ENCODE measurements around the gene NUF2. TPM values are rescaled to one million over a fixed set of nuclear protein-coding genes. Genes with fewer than 3 reads are reported as not detected.

The NUF2 gene
- total and polyA plus RNA-seq, 2 of the 4 experiments (the other 2 are of a cell fraction), result 13.0 to 18.5 TPM

DNA sequence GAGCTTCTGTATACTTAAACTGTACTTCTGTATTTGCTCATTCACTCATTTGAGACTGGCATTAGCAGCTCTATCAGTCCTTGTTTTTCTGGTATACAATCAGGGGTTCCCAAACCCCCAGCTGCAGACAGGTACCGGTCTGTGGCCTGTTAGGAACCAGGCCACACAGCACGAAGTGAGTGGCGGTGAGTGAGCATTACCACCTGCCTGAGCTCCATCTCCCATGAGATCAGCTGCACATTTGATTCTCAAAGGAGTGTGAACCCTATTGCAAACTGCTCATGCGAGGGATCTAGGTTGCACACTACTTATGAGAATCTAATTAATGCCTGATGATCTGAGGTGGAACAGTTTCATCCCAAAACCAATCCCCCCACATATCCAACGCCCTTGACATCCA, 18.2 kb upstream of the NUF2 start:
- CTCF ChIA-PET, result interaction anchor here (1.1 kb wide), 1 partner anchor 234 kb away, joined by 4 read pairs; the partner anchor contains the start of gene RGS4
- H3K4ac ChIP-seq (ENCODE audit: low read depth, low read length), result no peak overlapping the region

More for the DNA sequence above, 18.2 kb upstream of the NUF2 start:
- H3K27me3 ChIP-seq (ENCODE audit: control insufficient read depth, insufficient read depth, low read length), result no peaks in the 10 kb centered on the region
- no peak for ATAC-seq (ENCODE audit: low read depth)
- in situ Hi-C loops (cut with MboI; ENCODE audit: low sequenced_read_pairs) (loop anchor here (10.0 kb wide), 1 partner anchor 119 kb away; no protein-coding TSS in a partner anchor), dilution Hi-C loops (cut with HindIII; ENCODE audit: low sequenced_read_pairs, unreplicated experiment) (loop anchor here (25.0 kb wide), 1 partner anchor 441 kb away; the partner anchor contains the start of gene CCDC190), intact Hi-C loops (cut with micrococcal nuclease) (no loop called here)
- no peak overlapping the region for H2BK120ac ChIP-seq (ENCODE audit: low read depth, low read length)
- no peak overlapping the region for H3K27ac ChIP-seq (ENCODE audit: insufficient read depth, low read length)
- H2AK5ac ChIP-seq (ENCODE audit: low read depth, low read length), result no peak overlapping the region
- no peak overlapping the region for H4K5ac ChIP-seq (ENCODE audit: low read depth, low read length)
- BruUV-seq (replicated peaks), result no TSS peak
- H2BK15ac ChIP-seq (ENCODE audit: low read depth, low read length), result no peak overlapping the region
- WGBS, 2 experiments (ENCODE audit: extremely low coverage in 2 of 2, insufficient read length in 1 of 2), result 100% methylated on average over 3 of the region's 5 CpGs; no CpG with 5 or more reads in 1 of the 2 experiments
- no peak overlapping the region for H3K4me3 ChIP-seq (ENCODE audit: insufficient read depth, low read depth, low read length)
- no peak overlapping the region for H2AK9ac ChIP-seq (replicated peaks; ENCODE audit: low read depth, low read length, poor library complexity)
- H4K91ac ChIP-seq (ENCODE audit: insufficient read depth, low read depth, low read length), result no peak overlapping the region
- H4K8ac ChIP-seq (ENCODE audit: low read depth in 2 of 2, low read length in 2 of 2), result no peak overlapping the region
- DNase-seq, result no peak
- H3K9me1 ChIP-seq (ENCODE audit: insufficient read depth, low read length), result no peaks in the 10 kb centered on the region; the same call in 1 of the 2 replicates
- H3K36me3 ChIP-seq (ENCODE audit: control insufficient read depth, insufficient read depth, low read length), result 0 out of 2 replicates have a peak, but pooled peaks cover 2% of the 10 kb centered on the region
- no peak overlapping the region for H3K18ac ChIP-seq (ENCODE audit: low read depth, low read length)
- peaks cover 3% of the 10 kb centered on the region; the same call in 1 of the 2 replicates for H3K4me1 ChIP-seq (ENCODE audit: control insufficient read depth, insufficient read depth, low read length)
- H3K56ac ChIP-seq (ENCODE audit: extremely low read depth, insufficient read depth, low read length), result no peak overlapping the region
- H3K14ac ChIP-seq (replicated peaks; ENCODE audit: low read depth, low read length), result no peak overlapping the region
- no peak overlapping the region for H3K9ac ChIP-seq (ENCODE audit: low read depth, low read length)
- H3K79me1 ChIP-seq (ENCODE audit: low read depth in 1 of 2, low read length in 2 of 2), result 0 out of 4 replicates have a peak, but pooled peaks cover 0 to 2% of the 10 kb centered on the region in 2 experiments
- POLR2A ChIA-PET (ENCODE audit: unreplicated experiment), result no interaction called here
- no peak overlapping the region for H3K4me2 ChIP-seq (ENCODE audit: low read depth, low read length)
- H4K20me1 ChIP-seq (ENCODE audit: insufficient read depth, low read length), result no peaks in the 10 kb centered on the region
- H3K23ac ChIP-seq (ENCODE audit: low read depth, low read length), result no peak overlapping the region
- H3K9me3 ChIP-seq (ENCODE audit: control insufficient read depth, insufficient read depth, low read length), result no peaks in the 10 kb centered on the region
- H2BK5ac ChIP-seq (ENCODE audit: low read depth, low read length, poor library complexity, severe bottlenecking), result no peak overlapping the region
- no peak overlapping the region for H2BK20ac ChIP-seq (ENCODE audit: low read depth, low read length)
- H2AFZ ChIP-seq (replicated peaks; ENCODE audit: low read length, poor library complexity), result no peak overlapping the region
- no peak for TF ChIP-seq RAD21 (IDR thresholded peaks at IDR 0.05; ENCODE audit: low read length)
- TF ChIP-seq, protein P1, sequence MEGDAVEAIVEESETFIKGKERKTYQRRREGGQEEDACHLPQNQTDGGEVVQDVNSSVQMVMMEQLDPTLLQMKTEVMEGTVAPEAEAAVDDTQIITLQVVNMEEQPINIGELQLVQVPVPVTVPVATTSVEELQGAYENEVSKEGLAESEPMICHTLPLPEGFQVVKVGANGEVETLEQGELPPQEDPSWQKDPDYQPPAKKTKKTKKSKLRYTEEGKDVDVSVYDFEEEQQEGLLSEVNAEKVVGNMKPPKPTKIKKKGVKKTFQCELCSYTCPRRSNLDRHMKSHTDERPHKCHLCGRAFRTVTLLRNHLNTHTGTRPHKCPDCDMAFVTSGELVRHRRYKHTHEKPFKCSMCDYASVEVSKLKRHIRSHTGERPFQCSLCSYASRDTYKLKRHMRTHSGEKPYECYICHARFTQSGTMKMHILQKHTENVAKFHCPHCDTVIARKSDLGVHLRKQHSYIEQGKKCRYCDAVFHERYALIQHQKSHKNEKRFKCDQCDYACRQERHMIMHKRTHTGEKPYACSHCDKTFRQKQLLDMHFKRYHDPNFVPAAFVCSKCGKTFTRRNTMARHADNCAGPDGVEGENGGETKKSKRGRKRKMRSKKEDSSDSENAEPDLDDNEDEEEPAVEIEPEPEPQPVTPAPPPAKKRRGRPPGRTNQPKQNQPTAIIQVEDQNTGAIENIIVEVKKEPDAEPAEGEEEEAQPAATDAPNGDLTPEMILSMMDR (conservative IDR thresholded peaks at IDR 0.05; ENCODE audit: low read depth, low read length), result no peak
- TF ChIP-seq RCOR1 (IDR thresholded peaks at IDR 0.05; ENCODE audit: insufficient replicate concordance, low read length), result no peak
- TF ChIP-seq FOS (IDR thresholded peaks at IDR 0.05; ENCODE audit: low read depth, low read length), result no peak
- no peak for TF ChIP-seq CHD1 (IDR thresholded peaks at IDR 0.05; ENCODE audit: low read depth, low read length)
- TF ChIP-seq MAFK (IDR thresholded peaks at IDR 0.05; ENCODE audit: low read depth, low read length), result no peak
- no peak for TF ChIP-seq RFX5 (IDR thresholded peaks at IDR 0.05; ENCODE audit: low read depth, low read length)
- TF ChIP-seq NFE2L2 (IDR thresholded peaks at IDR 0.05; ENCODE audit: low read depth, low read length), result no peak
- no peak for TF ChIP-seq CEBPB (IDR thresholded peaks at IDR 0.05; ENCODE audit: low read depth, low read length)
- no peak for TF ChIP-seq POLR2A (IDR thresholded peaks at IDR 0.05; ENCODE audit: low read depth, low read length)
- no peak for TF ChIP-seq SMC3 (IDR thresholded peaks at IDR 0.05; ENCODE audit: low read depth, low read length)
- TF ChIP-seq, protein P2, sequence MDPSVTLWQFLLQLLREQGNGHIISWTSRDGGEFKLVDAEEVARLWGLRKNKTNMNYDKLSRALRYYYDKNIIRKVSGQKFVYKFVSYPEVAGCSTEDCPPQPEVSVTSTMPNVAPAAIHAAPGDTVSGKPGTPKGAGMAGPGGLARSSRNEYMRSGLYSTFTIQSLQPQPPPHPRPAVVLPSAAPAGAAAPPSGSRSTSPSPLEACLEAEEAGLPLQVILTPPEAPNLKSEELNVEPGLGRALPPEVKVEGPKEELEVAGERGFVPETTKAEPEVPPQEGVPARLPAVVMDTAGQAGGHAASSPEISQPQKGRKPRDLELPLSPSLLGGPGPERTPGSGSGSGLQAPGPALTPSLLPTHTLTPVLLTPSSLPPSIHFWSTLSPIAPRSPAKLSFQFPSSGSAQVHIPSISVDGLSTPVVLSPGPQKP (IDR thresholded peaks at IDR 0.05; ENCODE audit: borderline replicate concordance, low read depth, low read length), result no peak
- no peak for TF ChIP-seq BHLHE40 (IDR thresholded peaks at IDR 0.05; ENCODE audit: low read depth, low read length)
- TF ChIP-seq, protein P3, sequence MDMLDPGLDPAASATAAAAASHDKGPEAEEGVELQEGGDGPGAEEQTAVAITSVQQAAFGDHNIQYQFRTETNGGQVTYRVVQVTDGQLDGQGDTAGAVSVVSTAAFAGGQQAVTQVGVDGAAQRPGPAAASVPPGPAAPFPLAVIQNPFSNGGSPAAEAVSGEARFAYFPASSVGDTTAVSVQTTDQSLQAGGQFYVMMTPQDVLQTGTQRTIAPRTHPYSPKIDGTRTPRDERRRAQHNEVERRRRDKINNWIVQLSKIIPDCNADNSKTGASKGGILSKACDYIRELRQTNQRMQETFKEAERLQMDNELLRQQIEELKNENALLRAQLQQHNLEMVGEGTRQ (IDR thresholded peaks at IDR 0.05; ENCODE audit: low read depth, low read length), result no peak
- TF ChIP-seq MAZ (IDR thresholded peaks at IDR 0.05; ENCODE audit: borderline replicate concordance, low read depth, low read length), result no peak
- no peak for TF ChIP-seq MXI1 (IDR thresholded peaks at IDR 0.05; ENCODE audit: borderline replicate concordance, low read depth, low read length)
